Loucy (cell line): ENCODE data around the gene GNAI1.

Source experiments
- EZH2phosphoT487 ChIP-seq: fragments of 200-600 bp; IDR thresholded peaks from 2 replicates; pipeline ENCODE4 v1.6.1; 2018; ENCODE audit warnings: antibody characterized with exemption, mild to moderate bottlenecking, moderate library complexity, borderline replicate concordance
- TF ChIP-seq, protein P1 (sequence below): fragments of 200-600 bp; sonication (generic); conservative IDR thresholded peaks from 2 replicates; pipeline ENCODE4 v1.5.1; 2014; ENCODE audit warnings: mild to moderate bottlenecking, antibody characterized with exemption, low read length

DNA sequence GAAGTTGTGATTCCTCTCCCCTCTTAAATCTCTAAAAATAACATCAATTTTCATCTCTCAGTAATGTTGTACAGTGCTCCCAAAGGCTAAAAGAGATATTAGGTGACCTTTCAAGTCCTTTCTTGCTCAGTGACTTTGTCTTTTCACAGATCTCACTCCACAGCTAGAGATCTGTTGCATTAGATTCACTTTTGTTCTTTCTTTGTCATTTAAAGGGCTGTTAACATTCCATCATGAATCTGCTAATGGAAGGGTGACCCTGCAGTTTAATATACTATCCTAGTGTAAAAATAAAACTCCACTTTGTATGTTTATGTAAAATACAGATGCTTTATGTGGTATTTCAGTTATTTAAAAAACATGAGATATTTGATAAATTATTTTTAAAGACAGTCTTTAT is 30.5 kb downstream of the GNAI1 start:
- TF ChIP-seq, protein P1, sequence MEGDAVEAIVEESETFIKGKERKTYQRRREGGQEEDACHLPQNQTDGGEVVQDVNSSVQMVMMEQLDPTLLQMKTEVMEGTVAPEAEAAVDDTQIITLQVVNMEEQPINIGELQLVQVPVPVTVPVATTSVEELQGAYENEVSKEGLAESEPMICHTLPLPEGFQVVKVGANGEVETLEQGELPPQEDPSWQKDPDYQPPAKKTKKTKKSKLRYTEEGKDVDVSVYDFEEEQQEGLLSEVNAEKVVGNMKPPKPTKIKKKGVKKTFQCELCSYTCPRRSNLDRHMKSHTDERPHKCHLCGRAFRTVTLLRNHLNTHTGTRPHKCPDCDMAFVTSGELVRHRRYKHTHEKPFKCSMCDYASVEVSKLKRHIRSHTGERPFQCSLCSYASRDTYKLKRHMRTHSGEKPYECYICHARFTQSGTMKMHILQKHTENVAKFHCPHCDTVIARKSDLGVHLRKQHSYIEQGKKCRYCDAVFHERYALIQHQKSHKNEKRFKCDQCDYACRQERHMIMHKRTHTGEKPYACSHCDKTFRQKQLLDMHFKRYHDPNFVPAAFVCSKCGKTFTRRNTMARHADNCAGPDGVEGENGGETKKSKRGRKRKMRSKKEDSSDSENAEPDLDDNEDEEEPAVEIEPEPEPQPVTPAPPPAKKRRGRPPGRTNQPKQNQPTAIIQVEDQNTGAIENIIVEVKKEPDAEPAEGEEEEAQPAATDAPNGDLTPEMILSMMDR, result no peak
- no peak for TF ChIP-seq EZH2phosphoT487
